Mammary epithelial cell (primary cell): ENCODE data around the gene DSC2.

ENCODE experiments used
- EZH2 ChIP-seq: IDR thresholded peaks from 2 replicates; pipeline ENCODE4 v1.6.1; 2012; ENCODE audit warnings: low read length, inconsistent platforms, borderline replicate concordance
- TF ChIP-seq, protein P1 (sequence below), 2 donors: IDR thresholded peaks in 1 of 2; conservative IDR thresholded peaks in 1 of 2; 2 replicates each; pipeline ENCODE4 v1.5.1; 2011 to 2012; ENCODE audit warnings: inconsistent platforms in 2 of 2, low read length in 2 of 2, mild to moderate bottlenecking in 2 of 2, control low read depth in 1 of 2, low read depth in 1 of 2; ENCODE audit not compliant: insufficient read depth in 1 of 2; ENCODE audit errors: extremely low read depth in 1 of 2

DNA sequence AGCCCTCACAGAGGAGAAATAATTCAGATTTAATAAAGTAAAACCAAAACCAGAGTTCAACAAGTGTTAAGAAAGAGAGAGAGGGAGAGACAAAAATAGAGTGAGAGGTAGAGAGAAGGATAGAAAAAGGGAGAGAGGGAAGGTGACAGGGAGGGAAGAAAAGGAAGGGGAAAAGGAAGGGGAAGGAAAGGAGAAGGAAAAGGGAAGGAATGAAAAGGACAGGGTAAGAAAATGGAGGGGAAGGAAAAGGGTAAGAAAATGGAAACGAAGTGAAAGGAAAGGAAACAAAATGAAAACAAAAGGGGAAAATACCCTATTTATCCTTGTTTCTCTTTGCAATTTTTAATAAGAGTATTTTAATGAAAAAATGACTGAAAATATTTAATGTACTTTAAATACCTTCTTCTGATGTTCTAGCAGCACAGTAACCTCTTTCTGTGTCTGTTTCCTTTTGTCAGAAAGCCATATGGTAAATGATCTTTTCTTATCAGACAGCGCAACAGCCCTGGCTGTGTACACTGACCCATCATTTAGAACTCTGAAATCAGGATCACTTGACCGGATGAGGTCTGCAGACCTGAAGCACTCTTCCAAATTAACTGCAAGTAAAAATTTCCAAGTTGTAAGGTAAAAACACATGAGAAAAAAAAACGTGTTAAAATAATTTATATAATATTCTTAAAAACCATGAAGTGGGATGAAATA is 71.5 kb downstream of the DSC2 start:
- TF ChIP-seq, protein P1, sequence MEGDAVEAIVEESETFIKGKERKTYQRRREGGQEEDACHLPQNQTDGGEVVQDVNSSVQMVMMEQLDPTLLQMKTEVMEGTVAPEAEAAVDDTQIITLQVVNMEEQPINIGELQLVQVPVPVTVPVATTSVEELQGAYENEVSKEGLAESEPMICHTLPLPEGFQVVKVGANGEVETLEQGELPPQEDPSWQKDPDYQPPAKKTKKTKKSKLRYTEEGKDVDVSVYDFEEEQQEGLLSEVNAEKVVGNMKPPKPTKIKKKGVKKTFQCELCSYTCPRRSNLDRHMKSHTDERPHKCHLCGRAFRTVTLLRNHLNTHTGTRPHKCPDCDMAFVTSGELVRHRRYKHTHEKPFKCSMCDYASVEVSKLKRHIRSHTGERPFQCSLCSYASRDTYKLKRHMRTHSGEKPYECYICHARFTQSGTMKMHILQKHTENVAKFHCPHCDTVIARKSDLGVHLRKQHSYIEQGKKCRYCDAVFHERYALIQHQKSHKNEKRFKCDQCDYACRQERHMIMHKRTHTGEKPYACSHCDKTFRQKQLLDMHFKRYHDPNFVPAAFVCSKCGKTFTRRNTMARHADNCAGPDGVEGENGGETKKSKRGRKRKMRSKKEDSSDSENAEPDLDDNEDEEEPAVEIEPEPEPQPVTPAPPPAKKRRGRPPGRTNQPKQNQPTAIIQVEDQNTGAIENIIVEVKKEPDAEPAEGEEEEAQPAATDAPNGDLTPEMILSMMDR (conservative IDR thresholded peaks at IDR 0.05 in 1 of 2, IDR thresholded peaks at IDR 0.05 in 1 of 2; ENCODE audit: extremely low read depth in 1 of 2, insufficient read depth in 1 of 2, low read depth in 1 of 2, low read length in 2 of 2) = no peak
- TF ChIP-seq EZH2 = no peak
